PC-3 (cell line): Measurements from ENCODE around the gene LRRC31. TPM values are rescaled to one million over a fixed set of nuclear protein-coding genes. Genes with fewer than 3 reads are reported as not detected.
A peak's percentile ranks its signal among the peaks of the same experiment; 100 is the strongest.

ENCODE experiments used
- ATAC-seq: fragments of 200-7000 bp; cut with Tn5 transposase; 2 replicates; pipeline ENCODE4 v1.9.1; 2020; ENCODE audit warnings: mild to moderate bottlenecking, moderate library complexity
- BruUV-seq: library from RNA; stranded (reverse); fragments of 400-500 nt; replicated peaks from 2 replicates; lab custom pipeline; 2021; lab: Mats Ljungman, UMichigan
- CTCF ChIA-PET: fragments of 300-600 bp; sonication (Branson Sonifier 250); formaldehyde crosslinking; loops from one replicate; lab custom pipeline; 2022; ENCODE audit warnings: antibody characterized with exemption; lab: Charles Lee
- POLR2A ChIA-PET: fragments of 300-600 bp; sonication (Branson Sonifier 250); formaldehyde crosslinking; loops from one replicate; lab custom pipeline; 2022; ENCODE audit warnings: antibody characterized with exemption; ENCODE audit not compliant: unreplicated experiment; lab: Charles Lee
- DNase-seq: peaks from one replicate; pipeline ENCODE4 v3.0.0-alpha.2; 2015
- H2AFZ ChIP-seq: fragments of 300-600 bp; sonication (generic); 2 replicates; pipeline ENCODE4 v1.6.0; 2016; ENCODE audit warnings: antibody characterized with exemption, low read length
- H3F3A ChIP-seq: fragments of 300-600 bp; sonication (generic); one replicate; pipeline ENCODE4 v1.6.0; 2017; ENCODE audit warnings: antibody characterized with exemption, low read length, control low read depth, mild to moderate bottlenecking; ENCODE audit not compliant: unreplicated experiment
- H3K27ac ChIP-seq: fragments of 300-600 bp; sonication (generic); 2 replicates; pipeline ENCODE4 v1.5.1; 2016; ENCODE audit warnings: mild to moderate bottlenecking, low read length
- H3K27me3 ChIP-seq: fragments of 300-600 bp; sonication (generic); 2 replicates; pipeline ENCODE4 v1.6.1; 2016; ENCODE audit warnings: low read length, mixed read lengths
- H3K36me3 ChIP-seq: fragments of 300-600 bp; sonication (generic); 2 replicates; pipeline ENCODE4 v1.6.1; 2016; ENCODE audit warnings: low read depth, mixed run types, low read length, mixed read lengths
- H3K4me1 ChIP-seq: fragments of 300-600 bp; sonication (generic); 2 replicates; pipeline ENCODE4 v1.5.1; 2016; ENCODE audit warnings: low read length; ENCODE audit not compliant: insufficient read depth
- H3K4me2 ChIP-seq: fragments of 300-600 bp; sonication (generic); 2 replicates; pipeline ENCODE4 v1.6.0; 2016; ENCODE audit warnings: low read length
- H3K4me3 ChIP-seq: fragments of 300-600 bp; sonication (generic); 2 replicates; pipeline ENCODE4 v1.5.1; 2016; ENCODE audit warnings: mild to moderate bottlenecking, low read length, mixed read lengths
- H3K79me2 ChIP-seq: fragments of 300-600 bp; sonication (generic); 2 replicates; pipeline ENCODE4 v1.6.1; 2017; ENCODE audit warnings: low read length, mixed read lengths
- H3K9ac ChIP-seq: fragments of 300-600 bp; sonication (generic); 2 replicates; pipeline ENCODE4 v1.6.0; 2016; ENCODE audit warnings: mild to moderate bottlenecking, low read length
- H3K9me2 ChIP-seq: fragments of 300-600 bp; sonication (generic); replicated peaks from 2 replicates; pipeline ENCODE4 v1.6.1; 2016; ENCODE audit warnings: mixed run types, low read length, mixed read lengths
- H3K9me3 ChIP-seq: fragments of 300-600 bp; sonication (generic); 2 replicates; pipeline ENCODE4 v1.6.1; 2016; ENCODE audit warnings: low read length, mixed read lengths
- H4K20me1 ChIP-seq: fragments of 300-600 bp; sonication (generic); 2 replicates; pipeline ENCODE4 v1.6.1; 2016; ENCODE audit warnings: low read length, mixed read lengths
- CTCF ChIP-seq: fragments of 300-600 bp; sonication (generic); conservative IDR thresholded peaks from 2 replicates; pipeline ENCODE4 v1.5.1; 2017; ENCODE audit warnings: antibody characterized with exemption, low read depth, mild to moderate bottlenecking, low read length
- EZH2 ChIP-seq: fragments of 300-600 bp; sonication (generic); IDR thresholded peaks from one replicate; pipeline ENCODE4 v1.6.1; 2017; ENCODE audit warnings: antibody characterized with exemption, mild to moderate bottlenecking, low read length; ENCODE audit not compliant: unreplicated experiment
- EZH2phosphoT487 ChIP-seq: fragments of 300-600 bp; sonication (generic); IDR thresholded peaks from 2 replicates; pipeline ENCODE4 v1.6.1; 2018; ENCODE audit warnings: mild to moderate bottlenecking, antibody characterized with exemption, low read length, borderline replicate concordance
- intact Hi-C: fragments of 100-400 bp; cut with micrococcal nuclease; formaldehyde crosslinking; loops from 2 replicates; pipeline ENCODE4 v1.9.0; 2023
- total RNA-seq: library from RNA; depleted of rRNA; stranded (reverse); fragments of >200 nt; gene quantifications from 2 replicates; pipeline ENCODE4 v1.2.3, GENCODE V29; 2014

Gene LRRC31
- total RNA-seq, 1 experiment from 2014 or later: 0.04 TPM

GRCh38 chr3:169822540-169822939 is 47.2 kb downstream of the LRRC31 start:
- intact Hi-C loops: no loop called here
- CTCF ChIA-PET: no interaction called here

GRCh38 chr3:169822091-169822490 is 47.6 kb downstream of the LRRC31 start:
- TF ChIP-seq EZH2phosphoT487 (no peak), CTCF (no peak), EZH2 (no peak)
- intact Hi-C loops: no loop called here
- Histone ChIP-seq H4K20me1 (no peaks in the 10 kb centered on the region), H3K9me2 (no peaks in the 10 kb centered on the region), H3K9me3 (no peaks in the 10 kb centered on the region), H3K9ac (no peak overlapping the region), H3F3A (no peaks in the 10 kb centered on the region), H3K79me2 (no peaks in the 10 kb centered on the region), H3K4me3 (no peak overlapping the region), H3K36me3 (no peaks in the 10 kb centered on the region), H3K4me1 (no peaks in the 10 kb centered on the region), H2AFZ (no peak overlapping the region), H3K4me2 (no peak overlapping the region), H3K27ac (no peak overlapping the region), H3K27me3 (no peaks in the 10 kb centered on the region)
- DNase-seq (no peak), ATAC-seq (no peak)
- ChIA-PET CTCF (no interaction called here), POLR2A (no interaction called here)
- BruUV-seq: no TSS peak

More at GRCh38 chr3:169822540-169822939, 47.2 kb downstream of the LRRC31 start:
- no peaks in the 10 kb centered on the region for H3K79me2 ChIP-seq
- BruUV-seq: no TSS peak
- H4K20me1 ChIP-seq: no peaks in the 10 kb centered on the region
- POLR2A ChIA-PET: no interaction called here
- ATAC-seq (no peak), DNase-seq (no peak)
- H3K4me3 ChIP-seq: no peak overlapping the region
- no peaks in the 10 kb centered on the region for H3K9me3 ChIP-seq
- no peak overlapping the region for H3K9ac ChIP-seq
- H3K4me1 ChIP-seq: no peaks in the 10 kb centered on the region
- no peaks in the 10 kb centered on the region for H3F3A ChIP-seq
- H3K4me2 ChIP-seq: no peak overlapping the region
- no peaks in the 10 kb centered on the region for H3K27me3 ChIP-seq
- no peaks in the 10 kb centered on the region for H3K36me3 ChIP-seq
- TF ChIP-seq EZH2 (no peak), EZH2phosphoT487 (no peak), CTCF (no peak)
- no peak overlapping the region for H2AFZ ChIP-seq
- H3K9me2 ChIP-seq: no peaks in the 10 kb centered on the region
- H3K27ac ChIP-seq: no peak overlapping the region

- Histone ChIP-seq H4K20me1 (no peaks in the 10 kb centered on the region), H3K27me3 (no peaks in the 10 kb centered on the region), H3K4me3 (no peak overlapping the region), H3K9ac (no peak overlapping the region), H2AFZ (no peak overlapping the region), H3K79me2 (no peaks in the 10 kb centered on the region), H3K9me3 (no peaks in the 10 kb centered on the region), H3F3A (no peaks in the 10 kb centered on the region), H3K9me2 (no peaks in the 10 kb centered on the region), H3K36me3 (no peaks in the 10 kb centered on the region), H3K4me2 (no peak overlapping the region), H3K4me1 (0 out of 2 replicates have a peak, but pooled peaks cover under 1% of the 10 kb centered on the region), H3K27ac (no peak overlapping the region)
- intact Hi-C loops: no loop called here
- DNase-seq: peak; percentile 14
- ChIA-PET POLR2A (no interaction called here), CTCF (no interaction called here)
- no TSS peak for BruUV-seq
- TF ChIP-seq EZH2 (no peak), CTCF (no peak), EZH2phosphoT487 (no peak)
- ATAC-seq: no peak
Observed at GRCh38 chr3:169818316-169818715, 51.4 kb downstream of the LRRC31 start.
